Activated T-cell treated with anti-CD3 and anti-CD28 coated beads, Interleukin-2, amount 50 U/mL, for 4 hours (primary cell): ENCODE data around the gene DGCR2. TPM values are rescaled to one million over a fixed set of nuclear protein-coding genes. Genes with fewer than 3 reads are reported as not detected.
"Not testable (repeated sequence)": the region's sequence is repeated elsewhere in the genome, so short reads cannot be mapped to it uniquely, and the experiment has no call there.

ENCODE experiments used
- ATAC-seq, 2 donors: fragments of 200-7000 bp; cut with Tn5 transposase; one replicate each; pipeline ENCODE4 v1.10.0; 2021
- DNase-seq: peaks from one replicate; pipeline ENCODE4 v3.0.0-alpha.2; 2020
- H3K27me3 Mint-ChIP-seq: one replicate; pipeline ENCODE4 v1.8.0; 2021; ENCODE audit warnings: low read depth, mixed read lengths
- H3K36me3 Mint-ChIP-seq: one replicate; pipeline ENCODE4 v1.8.0; 2022; ENCODE audit warnings: mixed read lengths; ENCODE audit not compliant: insufficient read depth
- H3K4me1 Mint-ChIP-seq: one replicate; pipeline ENCODE4 v1.8.0; 2021; ENCODE audit warnings: low read depth, mixed read lengths
- H3K4me3 Mint-ChIP-seq: one replicate; pipeline ENCODE4 v1.8.0; 2021; ENCODE audit warnings: mild to moderate bottlenecking, moderate library complexity, mixed read lengths
- H3K9me3 Mint-ChIP-seq: one replicate; pipeline ENCODE4 v1.8.0; 2021; ENCODE audit warnings: mixed read lengths
- total RNA-seq, 3 donors: library from RNA; stranded (reverse); gene quantifications; one replicate each; pipeline ENCODE4 v1.2.1, GENCODE V29; 2021

DGCR2 gene
- total RNA-seq, 3 donors from 2014 or later: 25.8 to 27.7 (median 27.0) TPM

GRCh38 chr22:19062943-19063308 is 59.3 kb downstream of the DGCR2 start:
- Mint-ChIP-seq H3K4me3 (no peak overlapping the region), H3K36me3 (peaks cover 40% of the 10 kb centered on the region)
- no peak for DNase-seq

GRCh38 chr22:19062139-19062942 is 59.9 kb downstream of the DGCR2 start:
- no peak for ATAC-seq
- no peaks in the 10 kb centered on the region for H3K27me3 Mint-ChIP-seq
- no peak for DNase-seq
- H3K9me3 Mint-ChIP-seq: no peaks in the 10 kb centered on the region
- H3K4me1 Mint-ChIP-seq: no peaks in the 10 kb centered on the region
- peaks cover 38% of the 10 kb centered on the region for H3K36me3 Mint-ChIP-seq
- H3K4me3 Mint-ChIP-seq: no peak overlapping the region

More at GRCh38 chr22:19062943-19063308, 59.3 kb downstream of the DGCR2 start:
- Mint-ChIP-seq H3K27me3 (no peaks in the 10 kb centered on the region), H3K4me1 (no peaks in the 10 kb centered on the region), H3K9me3 (no peaks in the 10 kb centered on the region)
- ATAC-seq: no peak

GRCh38 chr22:19061471-19062138 is 60.6 kb downstream of the DGCR2 start:
- Mint-ChIP-seq H3K4me3 (no peak overlapping the region), H3K27me3 (no peaks in the 10 kb centered on the region), H3K9me3 (no peaks in the 10 kb centered on the region), H3K36me3 (peaks cover 45% of the 10 kb centered on the region), H3K4me1 (no peaks in the 10 kb centered on the region)
- ATAC-seq (no peak), DNase-seq (no peak)

- no peaks in the 10 kb centered on the region for H3K27me3 Mint-ChIP-seq
- DNase-seq: no peak
- H3K4me3 Mint-ChIP-seq: no peak overlapping the region
- peaks cover 45% of the 10 kb centered on the region for H3K36me3 Mint-ChIP-seq
- ATAC-seq: peak in 1 of 2 donors; percentile 27
- H3K4me1 Mint-ChIP-seq: no peaks in the 10 kb centered on the region
- H3K9me3 Mint-ChIP-seq: no peaks in the 10 kb centered on the region
These were observed 61.7 kb downstream of the DGCR2 start for GRCh38 chr22:19060356-19061009.

GRCh38 chr22:19059481-19060278 is 62.5 kb downstream of the DGCR2 start:
- peaks cover 42% of the 10 kb centered on the region for H3K36me3 Mint-ChIP-seq
- H3K27me3 Mint-ChIP-seq: no peaks in the 10 kb centered on the region
- no peak for ATAC-seq
- no peak overlapping the region for H3K4me3 Mint-ChIP-seq
- no peaks in the 10 kb centered on the region for H3K4me1 Mint-ChIP-seq
- H3K9me3 Mint-ChIP-seq: no peaks in the 10 kb centered on the region
- no peak for DNase-seq

GRCh38 chr22:19058713-19059451 is 63.3 kb downstream of the DGCR2 start:
- ATAC-seq (no peak), DNase-seq (no peak)
- peaks cover 42% of the 10 kb centered on the region for H3K36me3 Mint-ChIP-seq
- H3K4me1 Mint-ChIP-seq: no peaks in the 10 kb centered on the region
- no peaks in the 10 kb centered on the region for H3K27me3 Mint-ChIP-seq
- H3K9me3 Mint-ChIP-seq: no peaks in the 10 kb centered on the region
- H3K4me3 Mint-ChIP-seq: no peak overlapping the region

GRCh38 chr22:19057999-19058491 is 64.2 kb downstream of the DGCR2 start:
- ATAC-seq (no peak), DNase-seq (no peak)
- no peaks in the 10 kb centered on the region for H3K4me1 Mint-ChIP-seq
- H3K9me3 Mint-ChIP-seq: no peaks in the 10 kb centered on the region
- H3K4me3 Mint-ChIP-seq: no peak overlapping the region
- H3K36me3 Mint-ChIP-seq: peaks cover 38% of the 10 kb centered on the region
- H3K27me3 Mint-ChIP-seq: no peaks in the 10 kb centered on the region

GRCh38 chr22:19057539-19057938 is 64.7 kb downstream of the DGCR2 start:
- H3K27me3 Mint-ChIP-seq: no peaks in the 10 kb centered on the region
- no peak for DNase-seq
- ATAC-seq: no peak
- H3K4me3 Mint-ChIP-seq: no peak overlapping the region
- H3K36me3 Mint-ChIP-seq: peaks cover 34% of the 10 kb centered on the region
- no peaks in the 10 kb centered on the region for H3K4me1 Mint-ChIP-seq
- H3K9me3 Mint-ChIP-seq: no peaks in the 10 kb centered on the region

GRCh38 chr22:19056951-19057401 is 65.2 kb downstream of the DGCR2 start:
- no peaks in the 10 kb centered on the region for H3K27me3 Mint-ChIP-seq
- DNase-seq (no peak), ATAC-seq (no peak)
- H3K9me3 Mint-ChIP-seq: no peaks in the 10 kb centered on the region
- no peaks in the 10 kb centered on the region for H3K4me1 Mint-ChIP-seq
- peaks cover 35% of the 10 kb centered on the region for H3K36me3 Mint-ChIP-seq
- H3K4me3 Mint-ChIP-seq: no peak overlapping the region

GRCh38 chr22:19055801-19056200 is 66.4 kb downstream of the DGCR2 start:
- H3K4me1 Mint-ChIP-seq: no peaks in the 10 kb centered on the region
- no peak overlapping the region for H3K4me3 Mint-ChIP-seq
- no peaks in the 10 kb centered on the region for H3K27me3 Mint-ChIP-seq
- peaks cover 41% of the 10 kb centered on the region for H3K36me3 Mint-ChIP-seq
- ATAC-seq (no peak), DNase-seq (no peak)
- no peaks in the 10 kb centered on the region for H3K9me3 Mint-ChIP-seq

- ATAC-seq (no peak), DNase-seq (no peak)
- Mint-ChIP-seq H3K4me1 (no peaks in the 10 kb centered on the region), H3K9me3 (no peaks in the 10 kb centered on the region), H3K4me3 (no peak overlapping the region), H3K27me3 (no peaks in the 10 kb centered on the region), H3K36me3 (peaks cover 38% of the 10 kb centered on the region)
These were observed 69.2 kb downstream of the DGCR2 start for GRCh38 chr22:19052941-19053541.

- Mint-ChIP-seq H3K27me3 (no peaks in the 10 kb centered on the region), H3K9me3 (no peaks in the 10 kb centered on the region), H3K36me3 (peaks cover 37% of the 10 kb centered on the region), H3K4me3 (no peak overlapping the region), H3K4me1 (no peaks in the 10 kb centered on the region)
- DNase-seq (no peak), ATAC-seq (no peak)
These were observed 70.7 kb downstream of the DGCR2 start for GRCh38 chr22:19051381-19052072.

- H3K4me1 Mint-ChIP-seq, DNase-seq, H3K9me3 Mint-ChIP-seq, ATAC-seq, H3K4me3 Mint-ChIP-seq, H3K27me3 Mint-ChIP-seq: not testable (repeated sequence)
- H3K36me3 Mint-ChIP-seq: peaks cover 35% of the 10 kb centered on the region
These were observed 71.4 kb downstream of the DGCR2 start for GRCh38 chr22:19050847-19051246.
